OCI-M1 (cell line): Measurements from ENCODE around the gene TXNDC12.
"Not testable (repeated sequence)": the region's sequence is repeated elsewhere in the genome, so short reads cannot be mapped to it uniquely, and the experiment has no call there.

ENCODE experiments used
- DNase-seq: peaks from one replicate; lab custom pipeline; 2025; lab: John Stamatoyannopoulos, UW

The TXNDC12 gene

DNA sequence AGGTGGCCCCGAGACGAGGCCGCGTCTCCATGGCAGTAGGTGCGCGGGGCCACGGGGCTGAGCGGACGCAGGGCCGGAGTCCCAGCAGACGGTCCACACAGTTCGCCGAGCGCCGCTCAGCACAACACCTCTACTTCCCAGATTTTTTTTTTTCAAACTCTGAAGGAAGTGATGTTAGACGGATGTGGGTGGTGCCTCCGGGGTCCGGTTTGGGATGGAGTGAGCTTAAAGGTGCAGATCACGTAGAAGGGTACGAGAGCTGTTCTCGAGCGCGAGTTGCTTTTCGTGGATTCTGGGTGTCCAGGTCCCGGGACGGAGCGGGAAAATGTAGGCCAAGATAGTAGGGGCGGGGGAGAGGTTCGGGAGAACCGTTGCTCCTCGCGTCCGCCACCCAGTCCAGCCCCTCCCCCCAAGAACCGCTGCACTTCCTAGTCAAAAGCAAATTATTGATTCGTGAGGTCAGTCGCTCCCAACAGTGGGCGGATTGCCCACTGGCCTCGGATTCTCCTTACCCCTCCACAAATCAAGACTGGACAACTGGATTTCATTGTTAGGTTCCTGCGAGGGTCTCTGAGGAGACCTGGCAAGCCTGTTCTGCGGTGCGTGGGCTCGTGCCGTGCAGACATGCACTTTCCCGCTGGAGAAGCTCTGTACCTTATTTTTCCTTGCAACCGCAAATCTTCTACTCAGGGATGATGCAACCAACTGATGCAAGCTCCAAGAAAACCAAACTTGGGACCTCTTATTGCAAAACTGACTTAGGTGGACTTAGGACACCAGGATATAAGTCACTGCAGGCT, at the start of gene TXNDC12:
Gene TXNDC12, minus strand, starts transcription at position 126 of the 800 bp plus-strand sequence. Its CDS starts 95 bp downstream, at position 31.
- DNase-seq: peak; percentile 95

DNA sequence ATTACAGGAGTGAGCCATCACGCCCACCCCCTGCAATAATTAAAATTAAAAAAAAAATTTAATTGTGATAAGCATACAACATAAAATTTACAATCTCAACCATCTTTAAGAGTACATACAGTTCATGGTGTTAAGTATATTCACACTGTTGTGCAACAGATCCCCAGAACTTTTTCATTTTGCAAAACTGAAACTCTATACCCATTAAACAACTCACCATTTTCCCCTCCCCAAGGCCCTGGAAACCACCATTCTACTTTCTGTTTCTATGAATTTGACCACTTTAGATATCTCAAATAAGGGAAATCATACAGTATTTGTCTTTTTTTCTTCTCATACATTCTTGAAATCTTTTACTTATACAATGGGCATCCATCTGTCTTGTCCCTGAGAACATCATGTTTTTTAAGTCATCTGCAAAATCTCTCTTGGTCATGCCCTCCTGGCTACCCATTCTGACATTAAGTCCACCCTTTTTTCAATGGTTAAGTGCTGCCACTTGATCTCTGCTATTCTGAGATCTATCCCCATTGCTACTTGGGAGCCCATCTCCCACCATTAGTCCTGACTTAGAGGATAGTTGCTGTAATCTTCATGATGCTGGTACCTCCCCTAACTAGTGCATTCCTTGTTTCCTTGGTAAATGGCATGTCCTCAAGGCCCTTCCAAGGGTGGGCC, 47.5 kb upstream of the TXNDC12 start:
- peak; percentile 16 for DNase-seq

DNA sequence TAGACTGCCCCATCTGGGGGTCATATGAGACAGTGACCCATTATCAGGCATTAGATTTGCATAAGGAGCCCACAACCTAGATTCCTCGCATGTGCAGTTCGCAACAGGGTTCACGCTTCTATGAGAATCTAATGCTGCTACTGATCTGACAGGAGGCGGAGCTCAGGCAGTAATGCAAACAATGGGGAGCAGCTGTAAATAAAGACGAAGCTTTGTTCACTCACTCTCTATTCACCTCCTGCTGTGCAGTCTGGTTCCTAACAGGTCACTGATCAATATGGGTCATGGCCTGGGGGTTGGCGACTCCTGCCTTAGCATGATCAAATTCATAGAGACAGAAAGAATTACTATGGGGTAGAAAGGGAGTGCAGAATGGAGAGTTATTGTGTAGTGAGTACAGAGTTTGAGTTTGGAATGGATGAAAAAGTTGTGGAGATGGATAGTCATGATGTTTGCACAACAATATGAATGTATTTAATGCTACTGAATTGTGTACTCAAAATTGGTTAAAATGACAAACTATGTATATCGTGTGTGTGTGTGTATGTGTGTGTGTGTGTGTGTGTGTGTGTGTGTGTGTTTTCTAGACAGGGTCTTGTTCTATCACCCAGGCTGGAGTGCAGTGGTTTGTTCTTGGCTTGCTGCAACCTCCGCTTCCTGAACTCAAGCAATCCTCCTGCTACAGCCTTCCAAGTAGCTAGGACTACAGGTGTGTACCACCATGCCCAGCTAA, 43.3 kb upstream of the TXNDC12 start:
- DNase-seq: no peak

DNA sequence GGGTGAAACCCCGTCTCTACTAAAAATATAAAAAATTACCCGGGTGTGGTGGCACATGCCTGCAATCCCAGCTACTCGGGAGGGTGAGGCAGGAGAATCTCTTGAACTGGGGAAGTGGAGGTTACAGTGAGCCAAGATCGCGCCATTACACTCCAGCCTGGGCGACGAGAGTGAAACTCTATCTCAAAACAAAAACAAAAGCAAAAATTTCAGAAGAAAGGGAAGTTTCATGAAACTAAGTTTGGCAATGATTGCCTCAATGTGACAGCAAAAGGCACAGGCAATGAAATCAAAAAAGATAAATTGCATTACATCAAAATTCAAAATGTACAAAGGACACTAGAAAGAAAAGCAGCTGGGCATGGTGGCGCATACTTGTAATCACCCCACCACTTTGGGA, 41.2 kb upstream of the TXNDC12 start:
- DNase-seq: no peak

DNA sequence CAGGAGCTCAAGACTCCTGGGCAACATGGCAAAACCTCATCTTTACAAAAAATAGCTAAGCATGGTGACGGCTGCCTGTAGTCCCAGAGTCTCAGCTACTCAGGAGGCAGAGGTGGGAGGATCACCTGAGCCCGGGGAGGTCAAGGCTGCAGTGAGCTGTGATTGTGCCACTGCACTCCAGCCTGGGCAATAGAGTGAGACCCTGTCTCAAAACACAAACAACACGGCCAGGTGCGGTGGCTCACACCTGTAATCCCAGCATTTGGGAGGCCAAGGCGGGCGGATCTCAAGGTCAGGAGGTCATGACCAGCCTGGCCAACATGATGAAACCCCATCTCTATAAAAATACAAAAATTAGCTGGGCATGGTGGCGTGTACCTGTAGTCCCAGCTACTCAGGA, 39.3 kb upstream of the TXNDC12 start:
- not testable (repeated sequence) for DNase-seq

DNA sequence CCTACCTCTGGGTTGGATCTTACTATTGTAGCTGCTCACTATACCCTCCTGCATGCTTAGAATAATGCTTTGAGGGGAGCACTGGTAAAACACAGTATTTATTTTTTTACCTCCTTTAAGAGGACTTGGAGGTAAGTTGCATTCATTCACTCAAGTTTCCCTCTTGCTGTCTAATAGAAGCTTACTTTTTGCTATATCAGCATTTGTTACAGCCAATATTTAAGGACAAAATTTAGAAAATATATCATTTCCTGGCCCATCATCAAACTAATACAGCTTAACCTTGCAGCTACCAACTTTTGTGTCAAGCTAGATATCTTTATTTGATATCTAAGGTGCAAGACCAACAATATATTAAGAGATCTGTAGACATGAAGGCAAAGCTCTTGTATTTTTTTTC, 32.9 kb upstream of the TXNDC12 start:
- DNase-seq: not testable (repeated sequence)

DNA sequence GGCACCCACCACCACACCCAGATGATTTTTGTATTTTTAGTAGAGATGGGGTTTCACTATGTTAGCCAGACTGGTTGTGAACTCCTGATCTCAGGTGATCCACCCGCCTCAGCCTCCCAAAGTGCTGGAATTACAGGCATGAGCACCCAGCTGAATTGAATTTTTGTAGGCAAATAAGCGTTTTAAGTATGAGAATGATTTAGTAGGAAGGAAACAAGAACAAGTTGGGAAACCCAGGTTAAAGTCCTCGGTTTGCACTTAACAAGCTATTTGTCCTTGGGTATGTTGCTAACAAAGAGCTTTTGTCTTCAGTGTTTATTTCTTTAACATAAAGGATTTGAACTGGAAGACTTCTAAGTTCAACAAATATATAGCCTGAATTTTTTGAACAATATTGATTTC, 25.0 kb upstream of the TXNDC12 start:
- no peak for DNase-seq

DNA sequence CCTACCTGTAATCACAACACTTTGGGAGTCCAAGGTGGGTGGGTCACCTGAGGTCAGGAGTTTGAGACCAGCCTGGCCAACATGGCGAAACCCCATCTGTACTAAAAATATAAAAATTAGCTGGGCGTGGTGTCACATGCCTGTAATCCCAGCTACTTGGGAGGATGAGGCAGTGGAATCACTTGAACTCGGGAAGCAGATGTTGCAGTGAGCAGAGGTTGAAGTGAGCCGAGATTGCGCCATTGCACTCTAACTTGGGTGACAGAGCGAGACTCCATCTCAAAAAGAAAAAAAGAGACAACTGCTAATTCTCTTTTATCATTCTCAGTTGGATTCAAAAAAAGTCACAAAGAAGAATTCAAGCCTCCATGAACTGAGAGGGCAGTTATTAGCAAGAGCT, 22.3 kb upstream of the TXNDC12 start:
- not testable (repeated sequence) for DNase-seq

DNA sequence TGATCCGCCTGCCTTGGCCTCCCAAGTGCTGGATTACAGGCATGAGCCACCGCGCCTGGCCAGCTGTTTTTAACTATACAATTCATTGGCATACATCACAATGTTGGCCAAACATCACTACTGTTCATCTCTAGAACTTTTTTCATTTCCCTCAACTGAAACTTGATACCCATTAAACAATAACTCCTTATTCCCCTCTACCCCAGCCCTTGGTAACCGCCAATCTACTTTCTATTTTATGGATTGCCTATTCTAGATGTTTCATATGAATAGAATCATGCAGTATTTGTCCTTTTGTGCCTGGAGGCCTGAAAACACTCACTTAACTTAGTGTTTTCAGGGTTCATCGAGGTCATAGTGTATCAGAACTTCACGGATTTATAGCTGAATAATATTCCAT, 17.3 kb upstream of the TXNDC12 start:
- DNase-seq: no peak

DNA sequence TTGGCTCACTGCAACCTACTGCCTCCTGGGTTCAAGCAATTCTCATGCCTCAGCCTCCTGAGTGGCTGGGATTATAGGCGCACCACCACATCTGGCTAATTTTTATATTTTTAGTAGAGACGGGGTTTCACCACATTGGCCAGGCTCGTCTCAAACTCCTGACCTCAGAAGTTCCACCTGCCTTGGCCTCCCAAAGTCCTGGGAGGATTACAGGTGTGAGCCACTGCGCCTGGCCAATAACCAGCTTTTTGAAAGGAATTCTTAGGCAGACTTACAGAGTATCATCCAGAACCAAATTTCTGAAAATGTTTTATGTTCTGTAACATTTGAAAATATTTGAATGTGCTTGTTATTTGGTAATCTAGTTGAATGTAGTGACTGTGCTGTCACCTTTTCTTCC, 15.7 kb upstream of the TXNDC12 start:
- no peak for DNase-seq

DNA sequence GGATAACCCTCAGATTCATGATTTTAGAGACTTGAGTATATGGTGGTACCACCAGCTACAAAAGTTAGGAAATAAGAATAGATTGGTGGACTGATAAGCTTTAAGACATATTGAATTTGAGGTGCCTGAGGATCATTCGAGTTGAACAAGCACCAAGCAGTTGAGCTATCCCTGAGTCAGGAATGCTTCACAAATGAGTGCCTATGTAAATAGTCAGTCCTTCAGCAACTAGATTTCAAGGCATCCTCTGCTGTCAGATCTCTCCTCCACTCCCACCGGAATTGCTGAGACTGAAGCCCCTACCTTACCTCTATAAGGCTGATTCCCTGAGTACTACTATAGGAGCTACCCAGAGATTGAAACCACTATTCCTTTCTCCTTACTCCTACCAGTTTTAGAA, 8.2 kb upstream of the TXNDC12 start:
- DNase-seq: no peak

DNA sequence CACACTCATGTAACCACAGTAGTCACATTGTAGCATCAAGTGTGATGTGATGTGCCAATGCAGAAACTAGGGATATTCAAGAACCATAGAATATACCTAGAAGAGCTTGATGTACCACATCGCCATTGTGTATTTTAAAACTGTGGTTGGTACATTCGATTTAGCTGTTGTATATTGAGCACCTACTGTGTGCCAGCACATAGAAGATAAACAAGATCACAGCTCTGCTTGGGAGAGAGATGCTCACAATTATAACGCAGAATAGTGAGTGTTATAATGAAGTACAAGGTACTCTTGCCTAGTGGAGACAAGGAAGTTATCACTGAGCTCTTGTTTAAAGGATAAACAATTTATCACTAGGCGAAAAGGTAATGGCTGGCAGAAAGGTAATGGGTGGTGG, 5.8 kb upstream of the TXNDC12 start:
- no peak for DNase-seq

DNA sequence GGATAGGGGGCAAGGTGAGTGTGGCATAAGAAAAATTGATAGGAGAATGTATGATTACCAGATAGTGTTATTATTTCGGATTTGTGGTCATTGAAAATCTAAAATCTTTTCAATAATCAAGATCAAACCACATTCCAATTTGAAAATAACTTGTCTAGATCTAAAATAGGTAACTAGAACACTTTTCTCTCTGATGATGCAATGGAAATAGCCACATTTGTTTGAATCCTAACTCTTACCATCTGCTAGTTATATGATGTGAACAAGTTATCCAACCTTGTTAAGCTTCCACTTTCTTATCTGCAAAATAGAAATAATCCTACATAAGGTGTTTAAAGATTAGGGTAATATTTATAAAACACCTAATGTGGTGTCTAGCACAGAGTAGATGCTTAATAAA, 4.9 kb upstream of the TXNDC12 start:
- no peak for DNase-seq

DNA sequence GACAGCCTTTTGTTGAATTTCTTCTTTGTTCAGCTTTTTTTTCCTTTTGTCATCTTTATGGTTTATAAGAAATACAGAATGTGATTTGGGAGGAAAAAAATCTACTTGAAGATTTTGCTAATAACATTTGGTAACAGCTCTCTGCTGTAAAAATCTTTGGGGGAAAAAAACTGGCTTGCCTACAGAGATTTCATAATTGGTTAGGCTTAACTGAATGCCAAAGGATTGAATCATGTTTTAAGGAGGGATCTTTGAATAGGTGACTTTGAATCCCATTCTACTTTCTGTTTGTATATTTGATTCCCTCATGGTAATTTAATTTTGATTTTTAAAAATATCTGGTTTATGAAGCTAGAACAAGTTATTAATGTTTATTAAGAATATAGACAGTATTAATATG, 4.3 kb upstream of the TXNDC12 start:
- no peak for DNase-seq

DNA sequence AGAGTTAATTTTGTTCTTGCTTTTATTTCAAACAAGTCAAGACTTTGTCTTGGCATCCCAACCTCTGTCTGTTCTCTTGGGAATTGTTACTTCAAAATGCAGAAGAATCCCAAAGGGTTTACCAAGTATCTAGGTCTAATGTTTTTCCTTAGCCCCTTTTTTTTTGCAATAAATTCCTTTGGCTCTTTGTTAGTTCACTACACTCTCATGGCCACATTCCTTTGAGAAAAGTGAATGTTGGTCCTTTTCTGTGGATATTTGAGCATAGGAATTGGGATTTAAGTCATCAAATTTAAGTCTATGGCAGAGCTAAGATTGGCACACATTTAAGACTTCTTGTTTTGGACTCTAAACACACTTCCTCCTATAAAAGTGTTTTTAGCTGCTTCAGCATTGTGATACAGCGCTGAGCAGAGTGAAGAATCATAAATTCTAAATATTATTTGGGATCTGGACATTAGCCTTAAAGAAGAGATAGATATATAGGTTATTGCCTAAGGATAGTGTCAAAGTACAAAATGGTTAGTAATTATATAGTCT, 3.0 kb upstream of the TXNDC12 start:
- DNase-seq: no peak

DNA sequence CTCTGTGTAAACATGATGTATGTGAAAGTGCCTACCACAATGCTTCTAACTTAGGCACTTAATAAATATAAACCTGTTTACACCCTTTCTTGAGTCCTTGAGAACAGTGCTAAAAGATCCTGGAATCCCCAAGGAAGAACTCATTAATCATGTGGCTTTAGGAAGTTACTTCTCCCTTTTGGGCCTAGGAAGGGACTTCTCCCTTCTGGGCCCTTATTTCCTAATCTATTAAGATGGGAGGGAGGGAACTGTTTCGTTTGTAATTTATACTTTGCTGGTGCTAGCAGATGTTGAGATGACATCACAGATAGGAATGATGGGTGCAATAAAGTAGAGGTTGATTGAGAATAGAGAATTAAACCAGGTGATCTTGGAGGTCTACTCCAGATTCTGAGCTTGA, 2.3 kb upstream of the TXNDC12 start:
- peak; percentile 49 for DNase-seq

DNA sequence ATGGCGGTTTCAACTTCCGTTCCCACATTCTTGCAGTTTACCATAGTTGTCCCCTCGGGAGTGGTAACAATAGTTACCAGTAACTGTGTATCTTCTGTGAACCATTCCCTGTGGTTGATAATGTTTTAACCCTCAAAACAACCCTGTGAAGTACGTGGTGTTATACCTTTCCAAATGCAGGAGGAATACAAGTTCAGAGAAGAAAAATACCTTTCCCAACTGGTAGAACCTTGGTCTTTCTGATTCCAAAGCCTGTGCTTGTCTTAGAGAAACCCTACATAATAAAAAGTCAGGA, 1.9 kb upstream of the TXNDC12 start:
- DNase-seq: no peak

DNA sequence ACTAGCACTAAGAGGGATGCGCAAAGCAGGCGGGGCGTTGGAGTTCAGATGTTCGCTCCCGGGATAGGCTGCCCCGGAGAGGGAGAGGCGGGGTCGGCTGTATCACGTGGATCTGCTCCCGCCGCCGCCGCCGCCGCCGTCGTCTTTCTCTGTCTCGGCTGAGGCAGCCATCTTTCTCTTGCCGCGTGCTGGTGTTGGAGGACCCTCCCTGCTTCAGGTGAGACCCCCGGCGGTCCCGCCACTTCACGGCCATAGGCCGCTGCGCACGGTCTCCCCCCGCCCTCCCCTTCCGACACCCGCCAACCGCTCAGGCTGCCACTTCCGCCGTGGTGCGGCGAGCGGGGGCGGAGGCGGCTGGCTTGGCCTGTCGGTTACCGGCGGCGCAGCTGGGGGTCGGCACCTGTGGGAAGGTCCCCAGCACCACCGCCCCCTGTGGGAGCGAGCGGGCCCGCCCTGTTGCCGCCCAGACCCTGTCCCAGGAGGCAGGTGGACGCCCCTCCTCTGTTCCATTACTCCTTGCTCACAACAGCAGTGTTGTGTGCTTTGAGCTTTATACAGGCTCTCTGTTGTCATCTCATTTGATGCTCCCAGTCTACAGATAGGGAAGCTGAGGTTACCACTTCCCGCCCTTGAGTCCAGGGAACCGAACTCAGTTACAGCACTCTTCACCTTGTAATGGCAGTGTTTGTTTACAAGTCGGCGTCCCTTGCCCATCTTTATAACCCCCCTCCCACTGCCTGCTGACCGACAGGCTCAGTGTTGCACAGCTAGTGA, 1.4 kb upstream of the TXNDC12 start, which contains the start of gene BTF3L4:
Gene BTF3L4, plus strand, starts transcription at position 133 of the 774 bp plus-strand sequence. CDS start 3,553 bp downstream, outside the sequence.
- DNase-seq: peak; percentile 97

DNA sequence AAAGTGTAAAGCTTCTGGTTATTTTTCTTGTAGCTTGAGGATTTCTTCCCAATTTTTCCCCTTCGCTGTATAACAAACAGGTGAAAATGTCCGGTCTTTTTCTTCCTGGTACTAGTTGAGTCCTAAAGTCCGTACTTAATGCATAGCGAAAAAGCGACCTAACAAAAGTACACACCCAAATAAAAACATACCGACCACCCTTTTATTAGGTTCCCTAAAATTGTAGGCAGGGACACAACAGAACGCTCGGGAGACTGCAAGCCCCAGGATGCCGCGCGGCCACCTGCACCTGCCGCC, 823 bp upstream of the TXNDC12 start:
- DNase-seq: no peak

DNA sequence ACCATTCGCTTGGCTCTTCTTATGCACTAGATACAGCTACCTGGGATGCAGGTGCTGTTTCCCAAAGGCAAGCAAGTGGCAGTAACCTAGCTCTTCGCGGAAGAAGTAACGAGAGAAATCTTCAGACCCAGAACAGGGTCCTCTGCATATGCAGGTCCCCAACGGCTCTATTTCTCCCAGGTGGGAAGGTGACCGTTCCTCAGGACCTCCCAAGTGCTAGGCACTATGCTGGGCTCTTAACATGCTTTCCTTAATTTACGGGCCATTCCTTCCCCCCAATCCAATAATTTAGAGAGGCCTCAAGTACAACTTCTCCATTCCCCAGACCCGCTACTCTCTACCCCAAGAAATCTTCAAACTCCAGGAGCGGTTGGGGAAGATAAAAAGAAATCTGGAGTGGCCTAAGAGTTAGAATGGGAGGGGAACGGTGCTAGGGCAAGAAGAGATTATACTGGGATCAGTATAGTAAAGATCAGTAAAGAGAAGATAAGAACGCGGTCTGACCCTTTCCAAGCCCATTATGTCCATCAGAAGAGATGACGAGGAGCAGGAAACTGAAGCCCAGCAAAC, 410 bp downstream of the TXNDC12 start:
- no peak for DNase-seq

DNA sequence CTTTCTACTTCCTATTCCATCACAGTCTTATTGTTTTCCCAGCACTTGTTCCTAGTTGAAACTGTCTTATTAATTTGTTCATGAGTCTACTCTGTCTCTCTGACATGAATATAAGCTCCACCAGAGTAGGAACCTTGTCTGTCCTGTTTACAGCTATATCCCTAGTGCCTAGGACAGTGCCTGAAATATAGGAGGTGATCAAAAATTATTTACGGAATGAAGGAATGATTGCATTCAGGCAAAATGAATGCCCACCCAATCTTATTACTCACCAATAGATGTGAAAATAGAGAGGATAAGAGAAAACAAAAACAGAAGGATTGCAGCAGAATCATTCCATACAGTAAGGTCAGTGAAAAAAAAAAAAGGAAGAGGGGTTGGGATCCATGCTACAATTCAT, 1.1 kb downstream of the TXNDC12 start:
- DNase-seq: no peak

DNA sequence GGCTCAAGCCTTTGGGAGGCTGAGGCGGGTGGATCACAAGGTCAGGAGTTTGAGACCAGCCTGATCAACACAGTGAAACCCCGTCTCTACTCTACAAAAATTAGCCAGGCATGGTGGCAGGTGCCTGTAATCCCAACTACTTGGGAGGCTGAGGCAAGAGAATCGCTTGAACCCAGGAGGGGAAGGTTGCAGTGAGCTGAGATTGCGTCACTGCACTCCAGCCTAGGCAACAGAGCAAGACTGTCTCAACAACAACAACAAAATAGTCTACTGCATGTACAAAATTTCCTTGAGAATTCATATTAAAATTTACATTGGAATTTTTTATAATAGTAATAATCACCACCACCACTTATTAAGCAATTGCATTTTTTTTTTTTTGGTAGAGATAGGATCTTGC, 5.7 kb downstream of the TXNDC12 start:
- not testable (repeated sequence) for DNase-seq
